Lung (tissue), 12 donors: ENCODE data around the gene FHL1. TPM values are rescaled to one million over a fixed set of nuclear protein-coding genes. Genes with fewer than 3 reads are reported as not detected.

ENCODE experiments used
- ATAC-seq: fragments of 200-7000 bp; cut with Tn5 transposase; one replicate; pipeline ENCODE4 v1.9.1; 2020; ENCODE audit warnings: moderate number of reproducible peaks; ENCODE audit not compliant: insufficient read depth, low FRiP score
- DNase-seq, 3 donors: peaks; one replicate each; pipeline ENCODE4 v3.0.0-alpha.2; 2013 to 2017
- H3K27ac ChIP-seq, 2 donors: one replicate each; pipeline ENCODE4 v1.5.1; 2013; ENCODE audit warnings: mild to moderate bottlenecking in 2 of 2, moderate library complexity in 2 of 2, control low read depth in 1 of 2, inconsistent platforms in 1 of 2, low read depth in 1 of 2, low read length in 1 of 2
- H3K27me3 ChIP-seq, 3 donors: one replicate each; pipeline ENCODE4 v1.5.1; 2013; ENCODE audit warnings: low read length in 2 of 3; ENCODE audit not compliant: control insufficient read depth in 3 of 3, insufficient read depth in 3 of 3
- H3K36me3 ChIP-seq, 4 donors: one replicate each; pipeline ENCODE4 v1.5.1; 2013; ENCODE audit warnings: low read length in 4 of 4, mild to moderate bottlenecking in 1 of 4, moderate library complexity in 1 of 4; ENCODE audit not compliant: control insufficient read depth in 4 of 4, insufficient read depth in 4 of 4
- H3K4me1 ChIP-seq, 5 donors: one replicate each; pipeline ENCODE4 v1.5.1; 2013; ENCODE audit warnings: low read length in 5 of 5, mild to moderate bottlenecking in 2 of 5, moderate library complexity in 1 of 5; ENCODE audit not compliant: control insufficient read depth in 5 of 5, insufficient read depth in 5 of 5
- H3K4me3 ChIP-seq: one replicate; pipeline ENCODE4 v1.5.1; 2013; ENCODE audit warnings: mild to moderate bottlenecking, control low read depth, moderate library complexity
- H3K9ac ChIP-seq, 2 donors: one replicate each; pipeline ENCODE4 v1.5.1; 2013; ENCODE audit warnings: low read length in 2 of 2, control low read depth in 1 of 2; ENCODE audit not compliant: insufficient read depth in 1 of 2
- H3K9me3 ChIP-seq, 4 donors: one replicate each; pipeline ENCODE4 v1.5.1; 2013; ENCODE audit warnings: low read length in 3 of 4, mild to moderate bottlenecking in 1 of 4, moderate library complexity in 1 of 4; ENCODE audit not compliant: control insufficient read depth in 4 of 4, insufficient read depth in 3 of 4
- WGBS, 2 donors: extraction: QIAGEN DNeasy Blood & Tissue Kit; methylation state at CpG; one replicate each; pipeline ENCODE4 v1.1.7; 2013; 5-methylcytosine and 5-hydroxymethylcytosine counted together
- polyA plus RNA-seq, 2 donors: library from polyadenylated mRNA; stranded (reverse); fragments of 200-250 nt; gene quantifications; one replicate each; pipeline ENCODE4 v1.2.1, GENCODE V29; 2013
- total RNA-seq, 2 donors: library from RNA; depleted of rRNA in 1 of 2; stranded (reverse); fragments of >200 nt in 1 of 2; gene quantifications; one replicate each; pipeline ENCODE4 v1.2.1, GENCODE V29; 2014 to 2021
- TF ChIP-seq, protein P1 (sequence below): IDR thresholded peaks from 2 replicates; pipeline ENCODE4 v1.5.1; 2012; ENCODE audit warnings: mild to moderate bottlenecking; ENCODE audit errors: control extremely low read depth, extremely low read depth
- donor health status: control.
- donor health status: control.
- donor health status: Bipolar disorder and iron deficiency.
- donor health status: healthy.
- donor health status: DM: yes; HTN: yes; CAD: no.

The FHL1 gene
- total and polyA plus RNA-seq, 4 donors: 49.6 to 313 (median 150) TPM

DNA sequence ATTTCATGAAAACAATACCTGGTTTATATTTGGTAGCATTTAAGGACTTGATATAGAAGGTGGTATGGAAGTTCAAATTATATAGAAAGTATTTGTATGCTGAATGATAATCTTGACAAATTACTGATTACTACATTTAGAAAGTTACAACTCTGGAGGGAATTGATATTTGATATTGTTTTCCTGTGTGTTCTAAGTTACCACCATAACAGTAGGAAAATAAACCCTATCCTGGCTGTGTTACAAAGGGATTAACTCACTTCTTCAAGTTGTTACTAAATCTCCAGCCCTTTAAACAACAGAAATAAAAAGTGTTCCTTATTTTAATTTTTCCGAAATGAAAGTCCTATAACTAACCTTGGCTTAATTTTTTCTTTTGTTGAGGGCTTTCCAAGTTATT, 36.6 kb downstream of the FHL1 start:
- Histone ChIP-seq H3K9ac (no peak overlapping the region), H3K4me1 (peaks cover 0 to 54% (median 3%) of the 10 kb centered on the region in 5 donors), H3K9me3 (no peaks in the 10 kb centered on the region), H3K27me3 (peaks cover 0 to 15% (median 7%) of the 10 kb centered on the region in 3 donors), H3K27ac (no peak overlapping the region), H3K36me3 (no peaks in the 10 kb centered on the region), H3K4me3 (no peak overlapping the region)
- ATAC-seq (no peak), DNase-seq (peak in 1 of 3 donors; percentile 48)
- 52 to 74% methylated on average over 1 of the region's 1 CpG for WGBS, 2 donors
- TF ChIP-seq, protein P1, sequence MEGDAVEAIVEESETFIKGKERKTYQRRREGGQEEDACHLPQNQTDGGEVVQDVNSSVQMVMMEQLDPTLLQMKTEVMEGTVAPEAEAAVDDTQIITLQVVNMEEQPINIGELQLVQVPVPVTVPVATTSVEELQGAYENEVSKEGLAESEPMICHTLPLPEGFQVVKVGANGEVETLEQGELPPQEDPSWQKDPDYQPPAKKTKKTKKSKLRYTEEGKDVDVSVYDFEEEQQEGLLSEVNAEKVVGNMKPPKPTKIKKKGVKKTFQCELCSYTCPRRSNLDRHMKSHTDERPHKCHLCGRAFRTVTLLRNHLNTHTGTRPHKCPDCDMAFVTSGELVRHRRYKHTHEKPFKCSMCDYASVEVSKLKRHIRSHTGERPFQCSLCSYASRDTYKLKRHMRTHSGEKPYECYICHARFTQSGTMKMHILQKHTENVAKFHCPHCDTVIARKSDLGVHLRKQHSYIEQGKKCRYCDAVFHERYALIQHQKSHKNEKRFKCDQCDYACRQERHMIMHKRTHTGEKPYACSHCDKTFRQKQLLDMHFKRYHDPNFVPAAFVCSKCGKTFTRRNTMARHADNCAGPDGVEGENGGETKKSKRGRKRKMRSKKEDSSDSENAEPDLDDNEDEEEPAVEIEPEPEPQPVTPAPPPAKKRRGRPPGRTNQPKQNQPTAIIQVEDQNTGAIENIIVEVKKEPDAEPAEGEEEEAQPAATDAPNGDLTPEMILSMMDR: no peak

DNA sequence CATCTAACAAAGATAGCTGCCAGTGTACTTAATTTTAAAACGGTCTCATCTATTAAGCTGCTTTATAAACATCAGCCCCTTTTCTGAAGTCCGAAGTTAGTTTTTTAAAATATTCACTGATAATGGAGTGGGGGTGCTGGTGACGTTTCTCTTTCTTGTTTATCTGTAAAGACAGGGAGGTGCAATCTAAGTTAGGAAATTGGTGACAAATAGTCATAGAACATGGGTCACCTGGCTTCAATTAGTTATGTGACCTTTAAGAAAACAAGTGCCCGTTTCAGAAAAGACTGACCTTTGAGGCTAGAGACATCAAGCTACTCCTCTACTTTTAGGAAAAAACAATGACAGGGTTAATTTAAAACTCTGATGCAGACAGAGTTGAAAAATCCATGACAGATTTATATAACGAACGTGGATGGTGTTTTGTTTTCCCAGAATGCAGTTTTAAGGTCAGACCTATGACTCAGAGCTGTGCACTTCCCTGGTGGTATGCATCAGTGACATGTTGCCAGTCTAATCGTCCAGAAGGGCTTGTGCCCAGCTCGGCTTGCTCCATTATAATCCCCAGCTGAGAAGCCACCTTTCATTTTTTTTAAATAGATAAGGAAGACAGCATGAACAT, 38.2 kb downstream of the FHL1 start:
- peaks cover 0 to 11% (median 3%) of the 10 kb centered on the region in 3 donors for H3K27me3 ChIP-seq
- WGBS, 2 donors: 23 to 51% methylated on average over 8 of the region's 8 CpGs
- DNase-seq (peak in 1 of 3 donors; percentile 33), ATAC-seq (peak; percentile 41)
- H3K36me3 ChIP-seq: no peaks in the 10 kb centered on the region
- H3K9me3 ChIP-seq: no peaks in the 10 kb centered on the region
- no peak overlapping the region for H3K4me3 ChIP-seq
- H3K9ac ChIP-seq: no peak overlapping the region
- TF ChIP-seq, protein P1: no peak
- peaks cover 0 to 55% (median 3%) of the 10 kb centered on the region in 5 donors for H3K4me1 ChIP-seq
- peak overlapping the region in 1 of 2 donors; percentile 81 for H3K27ac ChIP-seq

DNA sequence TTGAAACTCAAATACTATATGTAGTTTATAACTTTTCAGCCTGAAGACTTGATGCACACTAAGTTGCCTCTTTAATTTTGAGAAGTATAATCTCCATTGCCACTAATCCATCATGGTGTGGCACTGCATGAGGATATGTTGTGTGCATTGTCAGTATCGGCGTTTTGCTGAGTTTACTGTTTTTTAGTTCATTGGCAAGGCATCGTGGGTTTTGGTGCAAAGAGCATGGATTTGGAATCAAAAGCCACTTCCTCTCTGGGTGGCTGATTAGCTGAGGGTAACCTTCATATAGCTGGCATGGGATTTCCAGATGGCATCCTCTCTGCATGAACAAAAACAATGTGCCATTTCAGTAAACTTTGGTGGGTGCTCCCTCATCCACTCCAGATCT, 38.7 kb downstream of the FHL1 start:
- DNase-seq (no peak), ATAC-seq (no peak)
- Histone ChIP-seq H3K4me3 (no peak overlapping the region), H3K9me3 (peaks cover 0 to 2% (median 0%) of the 10 kb centered on the region in 4 donors), H3K27me3 (peaks cover 0 to 11% (median 3%) of the 10 kb centered on the region in 3 donors), H3K9ac (no peak overlapping the region), H3K36me3 (no peaks in the 10 kb centered on the region), H3K4me1 (peaks cover 0 to 55% (median 3%) of the 10 kb centered on the region in 5 donors), H3K27ac (peak overlapping the region in 1 of 2 donors; percentile 81)
- WGBS, 2 donors: 26 to 43% methylated on average over 3 of the region's 3 CpGs
- TF ChIP-seq, protein P1: no peak
